Activated T-cell treated with anti-CD3 and anti-CD28 coated beads, Interleukin-2, amount 50 U/mL, for 1 hour (primary cell): ENCODE measurements around the gene TSPAN10.

Experiments used
- DNase-seq: peaks from one replicate; pipeline ENCODE4 v3.0.0-alpha.2; 2020

The TSPAN10 gene

GRCh38 chr17:81690549-81690948, 53.6 kb downstream of the TSPAN10 start:
- DNase-seq, result no peak

GRCh38 chr17:81691196-81691595, 54.2 kb downstream of the TSPAN10 start:
- no peak for DNase-seq

GRCh38 chr17:81691608-81692007, 54.6 kb downstream of the TSPAN10 start:
- DNase-seq, result no peak

GRCh38 chr17:81693509-81694210, 56.7 kb downstream of the TSPAN10 start:
- DNase-seq, result no peak

- no peak for DNase-seq
Measured at GRCh38 chr17:81694810-81695209, 57.8 kb downstream of the TSPAN10 start.

GRCh38 chr17:81695211-81695610, 58.2 kb downstream of the TSPAN10 start:
- DNase-seq, result no peak

- DNase-seq, result no peak
Measured at GRCh38 chr17:81695801-81696200, 58.8 kb downstream of the TSPAN10 start.

- no peak for DNase-seq
Measured at GRCh38 chr17:81696218-81696941, 59.4 kb downstream of the TSPAN10 start.

GRCh38 chr17:81697261-81698044, 60.5 kb downstream of the TSPAN10 start:
- no peak for DNase-seq
